ENCODE results near the gene AVPI1. TPM values are rescaled to one million over a fixed set of nuclear protein-coding genes. Genes with fewer than 3 reads are reported as not detected.

Gene AVPI1
- total and polyA plus RNA-seq, 2 of the 13 experiments (the other 11 are each of a cell fraction or from before 2014, with no cell fraction given), result 39.8 to 61.2 TPM

- TF ChIP-seq, protein P1, sequence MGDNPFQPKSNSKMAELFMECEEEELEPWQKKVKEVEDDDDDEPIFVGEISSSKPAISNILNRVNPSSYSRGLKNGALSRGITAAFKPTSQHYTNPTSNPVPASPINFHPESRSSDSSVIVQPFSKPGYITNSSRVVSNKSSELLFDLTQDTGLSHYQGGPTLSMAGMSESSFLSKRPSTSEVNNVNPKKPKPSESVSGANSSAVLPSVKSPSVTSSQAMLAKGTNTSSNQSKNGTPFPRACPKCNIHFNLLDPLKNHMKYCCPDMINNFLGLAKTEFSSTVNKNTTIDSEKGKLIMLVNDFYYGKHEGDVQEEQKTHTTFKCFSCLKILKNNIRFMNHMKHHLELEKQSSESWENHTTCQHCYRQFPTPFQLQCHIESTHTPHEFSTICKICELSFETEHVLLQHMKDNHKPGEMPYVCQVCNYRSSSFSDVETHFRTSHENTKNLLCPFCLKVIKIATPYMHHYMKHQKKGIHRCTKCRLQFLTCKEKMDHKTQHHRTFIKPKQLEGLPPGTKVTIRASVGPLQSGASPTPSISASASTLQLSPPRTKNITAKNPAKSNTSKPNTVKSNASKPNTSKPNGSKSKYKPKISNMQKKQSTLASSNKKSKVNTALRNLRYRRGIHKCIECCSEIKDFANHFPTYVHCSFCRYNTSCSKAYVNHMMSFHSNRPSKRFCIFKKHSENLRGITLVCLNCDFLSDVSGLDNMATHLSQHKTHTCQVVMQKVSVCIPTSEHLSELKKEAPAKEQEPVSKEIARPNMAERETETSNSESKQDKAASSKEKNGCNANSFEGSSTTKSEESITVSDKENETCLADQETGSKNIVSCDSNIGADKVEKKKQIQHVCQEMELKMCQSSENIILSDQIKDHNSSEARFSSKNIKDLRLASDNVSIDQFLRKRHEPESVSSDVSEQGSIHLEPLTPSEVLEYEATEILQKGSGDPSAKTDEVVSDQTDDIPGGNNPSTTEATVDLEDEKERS (CRISPR knock-in tag; IDR thresholded peaks at IDR 0.05), result 0 out of 2 replicates have a peak, but pooled peaks have one; percentile 22
- TF ChIP-seq SAP130 (CRISPR knock-in tag; IDR thresholded peaks at IDR 0.05; ENCODE audit: low read depth) (peak; percentile 93), AHR (CRISPR knock-in tag; IDR thresholded peaks at IDR 0.05) (no peak), HMGXB3 (CRISPR knock-in tag; IDR thresholded peaks at IDR 0.05; ENCODE audit: borderline replicate concordance) (peak; percentile 90), SKIL (CRISPR knock-in tag; IDR thresholded peaks at IDR 0.05; ENCODE audit: borderline replicate concordance) (no peak), NFRKB (IDR thresholded peaks at IDR 0.05) (no peak), POLR2AphosphoS5 (IDR thresholded peaks at IDR 0.05; ENCODE audit: low read depth, low read length) (peak; percentile 35; the same call in 1 of the 2 replicates), CREM (IDR thresholded peaks at IDR 0.05) (peak; percentile 77), CREM (CRISPR knock-in tag; IDR thresholded peaks at IDR 0.05) (no peak), ERF (CRISPR knock-in tag; IDR thresholded peaks at IDR 0.05) (peak; percentile 82; the same call in 1 of the 2 replicates), SALL1 (CRISPR knock-in tag; IDR thresholded peaks at IDR 0.05) (peak; percentile 70), ZNF543 (CRISPR knock-in tag; IDR thresholded peaks at IDR 0.05) (no peak), MAF1 (CRISPR knock-in tag; IDR thresholded peaks at IDR 0.05; ENCODE audit: borderline replicate concordance) (no peak), ZNF652 (CRISPR knock-in tag; IDR thresholded peaks at IDR 0.05; ENCODE audit: borderline replicate concordance, low read depth) (no peak), POLR2A (IDR thresholded peaks at IDR 0.05; ENCODE audit: insufficient read depth in 1 of 2, low read depth in 2 of 2, low read length in 2 of 2) (peak; percentile 54 to 57; a peak in 3 of 4 replicates), SKI (IDR thresholded peaks at IDR 0.05; ENCODE audit: partially characterized antibody) (peak; percentile 34), FOSL2 (CRISPR knock-in tag; IDR thresholded peaks at IDR 0.05) (peak; percentile 39), ZNF580 (CRISPR knock-in tag; IDR thresholded peaks at IDR 0.05; ENCODE audit: borderline replicate concordance, low read depth) (peak; percentile 40; the same call in 1 of the 2 replicates)
- TF ChIP-seq, protein P2, sequence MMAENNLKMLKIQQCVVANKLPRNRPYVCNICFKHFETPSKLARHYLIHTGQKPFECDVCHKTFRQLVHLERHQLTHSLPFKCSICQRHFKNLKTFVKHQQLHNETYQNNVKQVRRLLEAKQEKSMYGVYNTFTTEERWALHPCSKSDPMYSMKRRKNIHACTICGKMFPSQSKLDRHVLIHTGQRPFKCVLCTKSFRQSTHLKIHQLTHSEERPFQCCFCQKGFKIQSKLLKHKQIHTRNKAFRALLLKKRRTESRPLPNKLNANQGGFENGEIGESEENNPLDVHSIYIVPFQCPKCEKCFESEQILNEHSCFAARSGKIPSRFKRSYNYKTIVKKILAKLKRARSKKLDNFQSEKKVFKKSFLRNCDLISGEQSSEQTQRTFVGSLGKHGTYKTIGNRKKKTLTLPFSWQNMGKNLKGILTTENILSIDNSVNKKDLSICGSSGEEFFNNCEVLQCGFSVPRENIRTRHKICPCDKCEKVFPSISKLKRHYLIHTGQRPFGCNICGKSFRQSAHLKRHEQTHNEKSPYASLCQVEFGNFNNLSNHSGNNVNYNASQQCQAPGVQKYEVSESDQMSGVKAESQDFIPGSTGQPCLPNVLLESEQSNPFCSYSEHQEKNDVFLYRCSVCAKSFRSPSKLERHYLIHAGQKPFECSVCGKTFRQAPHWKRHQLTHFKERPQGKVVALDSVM (CRISPR knock-in tag; IDR thresholded peaks at IDR 0.05), result no peak
Observed at GRCh38 chr10:97640174-97640867, 46.7 kb downstream of the AVPI1 start, which contains the start of gene PI4K2A (continued).

Data from HepG2 (cell line).